Activated CD4-positive, alpha-beta T cell treated with anti-CD3 and anti-CD28 coated beads for 1 hour (primary cell): ENCODE results near the gene EIF4G1.
"Not testable (repeated sequence)": the region's sequence is repeated elsewhere in the genome, so short reads cannot be mapped to it uniquely, and the experiment has no call there.

Experiments
- DNase-seq: peaks from one replicate; pipeline ENCODE4 v3.0.0-alpha.2; 2020

EIF4G1 gene

GRCh38 chr3:184336547-184337398, 22.4 kb downstream of the EIF4G1 start:
- no peak for DNase-seq

- DNase-seq, result no peak
Observed at GRCh38 chr3:184337399-184337714, 23.0 kb downstream of the EIF4G1 start, which contains the start of gene FAM131A. FAM131A (plus strand) TSS chr3:184337600; CDS start chr3:184337631, 31 bp downstream.

- DNase-seq, result no peak
Observed at GRCh38 chr3:184337981-184338380, 23.6 kb downstream of the EIF4G1 start.

GRCh38 chr3:184338511-184338945, 24.1 kb downstream of the EIF4G1 start:
- DNase-seq, result no peak

GRCh38 chr3:184339001-184339400, 24.6 kb downstream of the EIF4G1 start:
- no peak for DNase-seq

- not testable (repeated sequence) for DNase-seq
Observed at GRCh38 chr3:184339451-184340135, 25.2 kb downstream of the EIF4G1 start.

GRCh38 chr3:184341925-184342324, 27.5 kb downstream of the EIF4G1 start:
- DNase-seq, result no peak

- DNase-seq, result no peak
Observed at GRCh38 chr3:184343200-184343876, 28.9 kb downstream of the EIF4G1 start.

GRCh38 chr3:184344579-184345316, 30.3 kb downstream of the EIF4G1 start:
- no peak for DNase-seq

GRCh38 chr3:184345317-184346144, 31.1 kb downstream of the EIF4G1 start:
- no peak for DNase-seq

GRCh38 chr3:184346480-184347190, 32.2 kb downstream of the EIF4G1 start:
- no peak for DNase-seq

- no peak for DNase-seq
Observed at GRCh38 chr3:184347321-184348056, 33.1 kb downstream of the EIF4G1 start.

- no peak for DNase-seq
Observed at GRCh38 chr3:184348057-184348382, 33.6 kb downstream of the EIF4G1 start.

- no peak for DNase-seq
Observed at GRCh38 chr3:184349563-184350470, 35.4 kb downstream of the EIF4G1 start.

GRCh38 chr3:184350618-184351017, 36.2 kb downstream of the EIF4G1 start:
- DNase-seq, result no peak

GRCh38 chr3:184351511-184352148, 37.2 kb downstream of the EIF4G1 start:
- no peak for DNase-seq

- no peak for DNase-seq
Observed at GRCh38 chr3:184352149-184352785, 37.9 kb downstream of the EIF4G1 start.

GRCh38 chr3:184352897-184353545, 38.6 kb downstream of the EIF4G1 start:
- no peak for DNase-seq
